ENCODE data around the gene PLIN5.
"Not testable (repeated sequence)": the region's sequence is repeated elsewhere in the genome, so short reads cannot be mapped to it uniquely, and the experiment has no call there.

Gene PLIN5

GRCh38 chr19:4543842-4544647 is 9.0 kb upstream of the PLIN5 start:
- no peak for DNase-seq (ENCODE audit: low spot score)

- DNase-seq (ENCODE audit: low spot score), result no peak
Observed at GRCh38 chr19:4542896-4543841, 8.1 kb upstream of the PLIN5 start.

GRCh38 chr19:4541806-4542145 is 6.8 kb upstream of the PLIN5 start:
- not testable (repeated sequence) for DNase-seq (ENCODE audit: low spot score)

DNA sequence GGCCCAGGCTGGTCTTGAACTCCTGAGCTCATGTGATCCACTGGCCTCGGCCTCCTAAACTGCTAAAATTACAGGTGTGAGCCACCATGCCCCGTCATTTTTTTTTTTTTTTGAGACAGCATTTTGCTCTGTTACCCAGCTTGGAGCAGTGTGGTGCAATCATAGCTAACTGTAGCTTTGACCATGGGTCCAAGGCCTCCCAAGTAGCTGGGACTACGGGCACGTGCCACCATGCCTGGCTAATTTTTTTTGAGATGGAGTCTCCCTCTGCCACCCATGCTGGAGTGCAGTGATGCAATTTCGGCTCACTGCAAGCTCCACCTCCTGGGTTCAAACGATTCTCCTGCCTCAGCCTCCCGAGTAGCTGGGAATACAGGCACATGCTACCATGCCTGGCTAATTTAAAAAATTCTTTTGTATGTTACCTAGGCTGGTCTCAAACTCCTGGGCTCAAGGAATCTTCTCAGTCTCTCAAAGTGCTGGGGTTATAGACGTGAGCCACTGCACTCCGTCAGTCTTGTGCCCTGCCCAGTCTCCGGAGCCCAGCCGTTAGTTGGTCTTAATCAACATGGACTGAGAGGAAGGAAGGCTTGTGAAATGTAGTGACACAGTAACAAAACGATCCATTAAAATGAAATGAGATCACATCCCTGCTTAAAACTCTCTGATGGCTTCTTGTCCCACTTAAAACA is 6.2 kb upstream of the PLIN5 start:
- DNase-seq (ENCODE audit: low spot score), result no peak

- DNase-seq (ENCODE audit: low spot score), result no peak
Observed at GRCh38 chr19:4539693-4540581, 4.9 kb upstream of the PLIN5 start, which contains the start of gene LRG1. LRG1 (minus strand) TSS chr19:4540036; CDS start chr19:4540013, 23 bp downstream.

- no peak for DNase-seq (ENCODE audit: low spot score)
Observed at GRCh38 chr19:4539169-4539692, 4.2 kb upstream of the PLIN5 start.

DNA sequence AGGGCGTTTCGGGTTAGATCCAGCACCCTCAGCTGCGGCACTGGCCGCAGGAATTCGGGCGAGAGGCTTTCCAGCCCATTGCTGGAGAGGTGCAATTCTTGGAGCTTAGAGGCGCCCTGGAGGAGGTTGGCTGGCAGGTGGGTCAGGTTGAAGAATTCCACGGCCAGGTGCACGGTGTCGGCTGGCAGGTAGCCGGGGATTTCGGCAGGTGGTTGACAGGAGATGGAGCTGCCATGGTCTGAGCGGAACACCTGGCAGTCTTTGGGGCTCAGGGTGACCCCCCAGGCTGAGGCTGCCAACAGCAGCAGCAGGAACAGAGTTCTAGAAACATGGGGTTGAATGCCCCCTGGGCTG is 3.6 kb upstream of the PLIN5 start:
- DNase-seq (ENCODE audit: low spot score), result no peak

- DNase-seq (ENCODE audit: low spot score), result no peak
Observed at GRCh38 chr19:4537953-4538600, 3.1 kb upstream of the PLIN5 start.

DNA sequence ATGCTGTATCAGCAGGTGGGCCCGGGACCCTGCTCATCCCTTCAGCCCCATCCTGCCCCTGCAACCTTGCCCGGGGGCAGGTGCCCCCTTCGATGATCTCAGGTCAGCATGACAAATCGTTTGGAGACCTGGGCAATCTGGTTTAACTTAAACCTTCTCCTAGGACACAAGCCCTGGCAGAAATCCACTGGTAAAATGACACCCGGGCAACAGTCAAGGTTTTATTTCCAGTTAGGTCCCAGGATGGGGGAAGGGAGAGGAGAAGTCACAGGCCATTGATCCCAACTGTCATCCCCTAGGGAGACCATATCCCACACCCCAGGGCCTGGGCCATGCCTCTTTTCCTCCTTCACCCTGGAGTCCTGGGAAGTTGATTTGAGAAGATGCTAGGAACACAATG is 1.8 kb upstream of the PLIN5 start:
- DNase-seq (ENCODE audit: low spot score), result no peak

- DNase-seq (ENCODE audit: low spot score), result no peak
Observed at GRCh38 chr19:4533835-4534424, 1.1 kb downstream of the PLIN5 start.

GRCh38 chr19:4533334-4533733 is 1.7 kb downstream of the PLIN5 start:
- DNase-seq (ENCODE audit: low spot score), result no peak

DNA sequence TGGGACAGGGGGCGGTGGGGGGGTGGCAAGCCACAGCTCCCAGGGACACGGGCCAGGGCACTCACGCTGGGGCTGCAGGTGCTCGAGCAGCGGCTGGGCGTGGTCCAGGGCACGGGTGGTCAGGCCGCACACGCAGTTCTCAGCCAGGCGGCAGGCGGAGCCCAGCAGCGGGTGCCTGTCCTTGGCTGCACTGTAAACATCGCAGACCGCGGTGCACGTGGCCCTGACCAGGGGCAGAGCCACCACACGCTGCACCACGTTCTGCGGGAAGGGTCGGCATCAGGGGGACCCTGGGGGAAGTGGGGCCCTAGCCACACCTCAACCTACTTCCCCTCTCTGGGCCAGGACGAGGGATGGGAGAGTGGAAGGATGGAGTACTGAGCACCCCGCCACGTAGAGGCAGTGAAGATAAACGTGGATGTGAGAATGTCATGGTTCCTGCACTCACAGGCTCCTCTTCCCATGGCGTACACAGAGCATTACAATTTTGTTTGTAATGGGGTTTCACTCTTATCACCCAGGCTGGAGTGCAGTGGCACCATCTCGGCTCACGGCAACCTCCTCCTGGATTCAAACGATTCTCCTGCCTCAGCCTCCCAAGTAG is 3.4 kb downstream of the PLIN5 start:
- no peak for DNase-seq (ENCODE audit: low spot score)

- no peak for DNase-seq (ENCODE audit: low spot score)
Observed at GRCh38 chr19:4529924-4530522, 5.0 kb downstream of the PLIN5 start.

- DNase-seq (ENCODE audit: low spot score), result no peak
Observed at GRCh38 chr19:4528843-4529242, 6.2 kb downstream of the PLIN5 start.

GRCh38 chr19:4527377-4527776 is 7.6 kb downstream of the PLIN5 start:
- not testable (repeated sequence) for DNase-seq (ENCODE audit: low spot score)

DNA sequence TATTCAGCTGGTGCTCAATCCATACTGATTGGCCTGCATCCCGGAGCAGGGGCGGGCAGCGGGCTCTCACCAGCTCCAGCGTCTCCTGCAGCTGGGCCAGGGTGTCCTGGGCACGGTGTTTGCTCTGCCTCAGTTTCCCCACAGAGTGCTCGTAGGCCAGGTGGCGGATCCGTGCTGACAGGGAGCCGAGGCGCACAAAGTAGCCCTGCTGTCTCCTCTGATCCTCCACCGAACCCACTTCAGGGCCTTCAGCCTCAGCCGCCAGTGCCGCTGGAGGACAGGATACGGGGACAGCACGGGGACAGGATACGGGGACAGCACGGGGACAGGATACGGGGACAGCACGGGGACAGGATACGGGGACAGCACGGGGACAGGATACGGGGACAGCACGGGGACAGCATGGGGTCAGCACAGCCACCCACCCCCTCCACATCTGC is 9.4 kb downstream of the PLIN5 start:
- no peak for DNase-seq (ENCODE audit: low spot score)

- peak; percentile 54 for DNase-seq (ENCODE audit: low spot score)
Observed at GRCh38 chr19:4524808-4525562, 10.0 kb downstream of the PLIN5 start.

- peak; percentile 69 for DNase-seq (ENCODE audit: low spot score)
Observed at GRCh38 chr19:4523306-4524110, 11.5 kb downstream of the PLIN5 start.

Data from RKO (cell line).